BE2C (cell line): ENCODE measurements around the gene STXBP1.

Experiments used
- DNase-seq: peaks from one replicate; pipeline ENCODE4 v3.0.0-alpha.2; 2020
- H3K27me3 ChIP-seq: fragments of 250-450 bp; sonication (Bioruptor Pico); 2 replicates; pipeline ENCODE4 v1.5.1; 2020; ENCODE audit warnings: mild to moderate bottlenecking
- H3K36me3 ChIP-seq: fragments of 250-450 bp; sonication (Bioruptor Pico); 2 replicates; pipeline ENCODE4 v1.5.1; 2020; ENCODE audit warnings: mild to moderate bottlenecking
- H3K4me1 ChIP-seq: fragments of 250-450 bp; sonication (Bioruptor Pico); 2 replicates; pipeline ENCODE4 v1.5.1; 2020
- H3K4me3 ChIP-seq: 2 replicates; pipeline ENCODE4 v1.5.1; 2011; ENCODE audit warnings: low read depth, low read length
- H3K9me3 ChIP-seq: fragments of 250-450 bp; sonication (Bioruptor Pico); 2 replicates; pipeline ENCODE4 v1.5.1; 2020
- CTCF ChIP-seq: IDR thresholded peaks from 2 replicates; pipeline ENCODE4 v1.5.1; 2012; ENCODE audit warnings: mild to moderate bottlenecking, low read depth, low read length

STXBP1 gene

GRCh38 chr9:127635201-127635735 is 23.2 kb downstream of the STXBP1 start:
- no peak for DNase-seq
- Histone ChIP-seq H3K36me3 (no peaks in the 10 kb centered on the region), H3K4me3 (no peak overlapping the region), H3K4me1 (no peaks in the 10 kb centered on the region; the same call in none of the 2 replicates), H3K9me3 (no peaks in the 10 kb centered on the region), H3K27me3 (no peaks in the 10 kb centered on the region)
- TF ChIP-seq CTCF: no peak

- H3K9me3 ChIP-seq: no peaks in the 10 kb centered on the region
- H3K4me1 ChIP-seq: no peaks in the 10 kb centered on the region; the same call in none of the 2 replicates
- no peaks in the 10 kb centered on the region for H3K27me3 ChIP-seq
- DNase-seq: no peak
- no peak for TF ChIP-seq CTCF
- H3K36me3 ChIP-seq: no peaks in the 10 kb centered on the region
- H3K4me3 ChIP-seq: peak overlapping the region; percentile 22; the same call in 1 of the 2 replicates
Measured at GRCh38 chr9:127637322-127637847, 25.3 kb downstream of the STXBP1 start.

- no peak for TF ChIP-seq CTCF
- Histone ChIP-seq H3K4me3 (no peak overlapping the region), H3K9me3 (no peaks in the 10 kb centered on the region), H3K36me3 (no peaks in the 10 kb centered on the region), H3K4me1 (no peaks in the 10 kb centered on the region; the same call in 1 of the 2 replicates), H3K27me3 (no peaks in the 10 kb centered on the region)
- DNase-seq: no peak
Measured at GRCh38 chr9:127640908-127641545, 28.9 kb downstream of the STXBP1 start.

- no peak for TF ChIP-seq CTCF
- no peaks in the 10 kb centered on the region for H3K36me3 ChIP-seq
- H3K4me3 ChIP-seq: no peak overlapping the region
- H3K9me3 ChIP-seq: no peaks in the 10 kb centered on the region
- no peaks in the 10 kb centered on the region for H3K27me3 ChIP-seq
- no peak for DNase-seq
- H3K4me1 ChIP-seq: no peaks in the 10 kb centered on the region; the same call in 1 of the 2 replicates
Measured at GRCh38 chr9:127642082-127642740, 30.1 kb downstream of the STXBP1 start.

GRCh38 chr9:127644146-127644827 is 32.2 kb downstream of the STXBP1 start:
- no peak for TF ChIP-seq CTCF
- no peaks in the 10 kb centered on the region for H3K36me3 ChIP-seq
- H3K9me3 ChIP-seq: no peaks in the 10 kb centered on the region
- no peak for DNase-seq
- no peak overlapping the region for H3K4me3 ChIP-seq
- no peaks in the 10 kb centered on the region for H3K27me3 ChIP-seq
- peaks cover 2% of the 10 kb centered on the region; the same call in 1 of the 2 replicates for H3K4me1 ChIP-seq
